H1 (cell line): ENCODE data around the gene SPN. TPM values are rescaled to one million over a fixed set of nuclear protein-coding genes. Genes with fewer than 3 reads are reported as not detected.
A peak's percentile ranks its signal among the peaks of the same experiment; 100 is the strongest.

Experiments used
- CTCF ChIA-PET: fragments of 300-600 bp; sonication (Branson Sonifier 250); formaldehyde crosslinking; loops from one replicate; lab custom pipeline; 2021; ENCODE audit not compliant: partially characterized antibody; lab: Charles Lee
- POLR2A ChIA-PET: fragments of 300-600 bp; sonication (Branson Sonifier 250); formaldehyde crosslinking; loops from one replicate; lab custom pipeline; 2021; ENCODE audit warnings: inconsistent platforms; ENCODE audit not compliant: partially characterized antibody; lab: Charles Lee
- DNase-seq, 2 experiments: peaks; one replicate each; pipeline versions ENCODE4 v3.0.0 to v3.0.0-alpha.2; 2010 to 2022; ENCODE audit warnings: low spot score in 2 of 2, low read depth in 1 of 2, mixed read lengths in 1 of 2
- FAIRE-seq: peaks from 2 replicates; lab custom pipeline; 2011; peaks lifted over from hg19 to GRCh38; lab: Jason Lieb, UNC
- H2AFZ ChIP-seq: 2 replicates; pipeline ENCODE4 v1.8.1; 2012; ENCODE audit warnings: low read length, inconsistent platforms
- H2AK5ac ChIP-seq: 2 replicates; pipeline ENCODE4 v1.6.1; 2013; ENCODE audit warnings: low read depth, low read length
- H2BK120ac ChIP-seq: replicated peaks from 2 replicates; pipeline ENCODE3; 2013; ENCODE audit warnings: low read depth, low read length, inconsistent platforms
- H2BK12ac ChIP-seq: 2 replicates; pipeline ENCODE4 v1.6.1; 2013; ENCODE audit warnings: low read depth, low read length
- H2BK15ac ChIP-seq: 2 replicates; pipeline ENCODE4 v1.6.1; 2013; ENCODE audit warnings: low read length
- H2BK20ac ChIP-seq: 2 replicates; pipeline ENCODE4 v1.6.1; 2013; ENCODE audit warnings: low read length
- H2BK5ac ChIP-seq: 2 replicates; pipeline ENCODE4 v1.6.1; 2013; ENCODE audit warnings: low read depth, low read length
- H3K14ac ChIP-seq: 2 replicates; pipeline ENCODE4 v1.6.1; 2013; ENCODE audit warnings: inconsistent platforms; ENCODE audit not compliant: insufficient read length
- H3K18ac ChIP-seq: 2 replicates; pipeline ENCODE4 v1.6.1; 2013; ENCODE audit warnings: low read length; ENCODE audit errors: extremely low read depth
- H3K23ac ChIP-seq: 2 replicates; pipeline ENCODE4 v1.6.1; 2013; ENCODE audit warnings: inconsistent platforms; ENCODE audit not compliant: insufficient read length
- H3K23me2 ChIP-seq: 2 replicates; pipeline ENCODE4 v1.6.1; 2013; ENCODE audit warnings: low read depth, low read length
- H3K27ac ChIP-seq: 2 replicates; pipeline ENCODE4 v1.6.1; 2011; ENCODE audit warnings: low read depth, low read length, inconsistent platforms
- H3K27me3 ChIP-seq, 4 experiments: replicated peaks in 1 of 4; 1 replicate in 1 of 4; 2 replicates in 3 of 4; pipeline versions ENCODE4 v1.6.1 to v1.8.1; 2011 to 2013; ENCODE audit warnings: low read length in 3 of 4, mild to moderate bottlenecking in 3 of 4, inconsistent platforms in 2 of 4, mixed read lengths in 2 of 4, moderate library complexity in 1 of 4; ENCODE audit not compliant: control insufficient read depth in 3 of 4, insufficient read depth in 3 of 4; ENCODE audit errors: extremely low read depth in 1 of 4
- H3K36me3 ChIP-seq, 4 experiments: 2 replicates each; pipeline versions ENCODE4 v1.6.1 to v1.8.1; 2011 to 2013; ENCODE audit warnings: mild to moderate bottlenecking in 4 of 4, low read length in 3 of 4, moderate library complexity in 2 of 4, control low read depth in 1 of 4, inconsistent platforms in 1 of 4; ENCODE audit not compliant: insufficient read depth in 4 of 4, control insufficient read depth in 2 of 4
- H3K4ac ChIP-seq: replicated peaks from 2 replicates; pipeline ENCODE3; 2013; ENCODE audit warnings: low read length, low read depth, mixed read lengths, inconsistent platforms; ENCODE audit not compliant: insufficient read length
- H3K4me1 ChIP-seq, 4 experiments: replicated peaks in 1 of 4; 1 replicate in 1 of 4; 2 replicates in 3 of 4; pipeline versions ENCODE4 v1.6.1 to v1.8.1; 2011 to 2013; ENCODE audit warnings: low read length in 3 of 4, inconsistent platforms in 2 of 4, mixed read lengths in 1 of 4; ENCODE audit not compliant: insufficient read depth in 4 of 4, control insufficient read depth in 3 of 4
- H3K4me2 ChIP-seq, 2 experiments: 2 replicates each; pipeline versions ENCODE4 v1.6.1 to v1.8.1; 2011 to 2013; ENCODE audit warnings: low read depth in 2 of 2, low read length in 2 of 2, control low read depth in 1 of 2, inconsistent platforms in 1 of 2, mild to moderate bottlenecking in 1 of 2; ENCODE audit not compliant: insufficient read depth in 1 of 2
- H3K4me3 ChIP-seq, 4 experiments: fragments of 200-600, 300-600 bp in 1 of 4; sonication (generic), shearing (Covaris generic), sonication (Bioruptor Twin) in 1 of 4; 2 replicates each; pipeline versions ENCODE4 v1.5.1 to v1.8.1; 2011 to 2016; ENCODE audit warnings: low read length in 4 of 4, low read depth in 3 of 4, control low read depth in 2 of 4, inconsistent platforms in 2 of 4, mild to moderate bottlenecking in 2 of 4, mixed read lengths in 1 of 4, moderate library complexity in 1 of 4; ENCODE audit not compliant: insufficient read depth in 2 of 4; ENCODE audit errors: extremely low read depth in 1 of 4
- H3K56ac ChIP-seq: replicated peaks from 2 replicates; pipeline ENCODE3; 2013; ENCODE audit warnings: low read depth, mild to moderate bottlenecking, mixed read lengths, low read length, inconsistent platforms; ENCODE audit not compliant: insufficient read length
- H3K79me1 ChIP-seq: 2 replicates; pipeline ENCODE4 v1.6.1; 2013; ENCODE audit warnings: low read depth, low read length, control low read depth
- H3K79me2 ChIP-seq, 2 experiments: 2 replicates each; pipeline versions ENCODE4 v1.6.1 to v1.8.1; 2012 to 2013; ENCODE audit warnings: low read length in 2 of 2, mild to moderate bottlenecking in 2 of 2, inconsistent platforms in 1 of 2; ENCODE audit not compliant: insufficient read depth in 2 of 2, control insufficient read depth in 1 of 2
- H3K9ac ChIP-seq, 4 experiments: replicated peaks in 1 of 4; 1 replicate in 1 of 4; 2 replicates in 3 of 4; pipeline versions ENCODE4 v1.6.1 to v1.8.1; 2011 to 2013; ENCODE audit warnings: low read depth in 3 of 4, low read length in 3 of 4, control low read depth in 2 of 4, mild to moderate bottlenecking in 2 of 4, moderate library complexity in 2 of 4, inconsistent platforms in 1 of 4; ENCODE audit errors: extremely low read depth in 1 of 4
- H3K9me3 ChIP-seq, 2 experiments: 2 replicates each; pipeline versions ENCODE4 v1.6.1 to v1.8.1; 2012 to 2013; ENCODE audit warnings: mild to moderate bottlenecking in 2 of 2, moderate library complexity in 2 of 2, control low read depth in 1 of 2, inconsistent platforms in 1 of 2, low read depth in 1 of 2, low read length in 1 of 2, mixed read lengths in 1 of 2; ENCODE audit not compliant: insufficient read depth in 2 of 2
- H4K20me1 ChIP-seq, 2 experiments: replicated peaks in 1 of 2; 2 replicates each; pipeline versions ENCODE3 to v1.8.1; 2011 to 2013; ENCODE audit warnings: inconsistent platforms in 2 of 2, low read length in 2 of 2, mild to moderate bottlenecking in 1 of 2; ENCODE audit not compliant: insufficient read depth in 2 of 2, control insufficient read depth in 1 of 2
- H4K5ac ChIP-seq: 2 replicates; pipeline ENCODE4 v1.6.1; 2013; ENCODE audit warnings: low read length, low read depth, mixed read lengths, inconsistent platforms; ENCODE audit not compliant: insufficient read length
- H4K8ac ChIP-seq: 2 replicates; pipeline ENCODE4 v1.8.0; 2013; ENCODE audit warnings: mild to moderate bottlenecking, moderate library complexity, low read length, inconsistent platforms; ENCODE audit not compliant: insufficient read depth; ENCODE audit errors: extremely low read depth
- H4K91ac ChIP-seq: replicated peaks from 2 replicates; pipeline ENCODE3; 2013; ENCODE audit warnings: low read length, mixed read lengths, inconsistent platforms; ENCODE audit not compliant: insufficient read length
- EP300 ChIP-seq, 2 experiments: IDR thresholded peaks; 1 replicate in 1 of 2; 2 replicates in 1 of 2; pipeline ENCODE4 v1.6.1; 2011 to 2012; ENCODE audit warnings: low read depth in 2 of 2, low read length in 2 of 2, mild to moderate bottlenecking in 2 of 2, borderline replicate concordance in 1 of 2, inconsistent platforms in 1 of 2, moderate library complexity in 1 of 2
- POLR2A ChIP-seq, 2 experiments: IDR thresholded peaks; 1 replicate in 1 of 2; 2 replicates in 1 of 2; pipeline ENCODE4 v1.6.1; 2011; ENCODE audit warnings: low read depth in 2 of 2, low read length in 2 of 2, mild to moderate bottlenecking in 2 of 2; ENCODE audit errors: control extremely low read depth in 1 of 2
- RXRA ChIP-seq: IDR thresholded peaks from 2 replicates; pipeline ENCODE4 v1.6.1; 2011; ENCODE audit warnings: low read depth, mild to moderate bottlenecking, low read length, moderate library complexity; ENCODE audit not compliant: insufficient read depth
- TCF12 ChIP-seq: IDR thresholded peaks from 2 replicates; pipeline ENCODE4 v1.6.1; 2011; ENCODE audit warnings: low read depth, mild to moderate bottlenecking, low read length
- WGBS, 2 experiments: shearing (Covaris generic) in 1 of 2; methylation state at CpG; one replicate each; pipeline versions ENCODE4 v1.1.6 to v1.1.7; 2013 to 2015; ENCODE audit warnings: low lambda C conversion rate in 2 of 2, mixed read lengths in 2 of 2, inconsistent platforms in 1 of 2, low coverage in 1 of 2, missing lambda C conversion rate in 1 of 2; ENCODE audit not compliant: insufficient replicate concordance in 2 of 2, insufficient coverage in 1 of 2, insufficient read length in 1 of 2; ENCODE audit errors: extremely low coverage in 1 of 2, missing lambda C conversion rate in 1 of 2; 5-methylcytosine and 5-hydroxymethylcytosine counted together
- polyA plus RNA-seq, 7 experiments: library from polyadenylated mRNA; depleted of rRNA in 3 of 7; stranded (reverse) in 5 of 7; unstranded in 2 of 7; fragments of >200 nt in 5 of 7; fragments of 200-250 nt in 2 of 7; gene quantifications; 1 replicate in 5 of 7; 2 replicates in 1 of 7; 4 replicates in 1 of 7; pipeline versions ENCODE4 v1.2.1 to v1.2.3, GENCODE V29; 2011 to 2013; ENCODE audit warnings: missing spikeins in 2 of 7, mixed read lengths in 2 of 7
- total RNA-seq: library from RNA; stranded (reverse); fragmentation: NEBNext Ultra II Directional; extraction: Animal tissue kit (Norgen Biotek cat#: 25700); gene quantifications from 2 replicates; pipeline ENCODE4 v1.2.1, GENCODE V29; 2021

Gene SPN
- total and polyA plus RNA-seq, 2 of the 8 experiments (the other 6 are each of a cell fraction or from before 2014, with no cell fraction given), result 1.5 to 1.8 TPM

- peak overlapping the region; percentile 99 for H4K91ac ChIP-seq
- no peak overlapping the region for H4K8ac ChIP-seq
- H3K36me3 ChIP-seq, result no peaks in the 10 kb centered on the region
- peaks cover 0 to 23% (median 16%) of the 10 kb centered on the region in 4 experiments; a peak in 6 of 7 replicates for H3K4me1 ChIP-seq
- peak overlapping the region; percentile 98 for H2AK5ac ChIP-seq
- H3K4me2 ChIP-seq, result peak overlapping the region; percentile 11 to 66; a peak in 2 of 4 replicates
- no peak overlapping the region for H3K18ac ChIP-seq
- FAIRE-seq, result no peak
- 0 out of 2 replicates have a peak, but pooled peaks cover 2% of the 10 kb centered on the region for H3K79me1 ChIP-seq
- no peak overlapping the region; the same call in 1 of the 2 replicates for H2BK5ac ChIP-seq
- WGBS, 2 experiments, result 94% methylated on average over 12 of the region's 12 CpGs; no CpG with 5 or more reads in 1 of the 2 experiments
- no peak overlapping the region for H2AFZ ChIP-seq
- POLR2A ChIA-PET, result interaction anchor here (1.0 to 3.7 kb wide), 8 partner anchors 10 to 42 kb away, joined by 3 to 59 read pairs (median 7); partner anchors contain the start of gene QPRT
- H3K4ac ChIP-seq, result peak overlapping the region; percentile 94
- peak overlapping the region; percentile 18 for H3K56ac ChIP-seq
- H2BK12ac ChIP-seq, result peak overlapping the region; percentile 86; the same call in 1 of the 2 replicates
- H3K9ac ChIP-seq, result peak overlapping the region in 1 of 4 experiments; percentile 10; a peak in 1 of 7 replicates
- peak overlapping the region; percentile 97 for H2BK15ac ChIP-seq
- CTCF ChIA-PET, result interaction anchor here (1.2 to 1.7 kb wide), 2 partner anchors 8 to 17 kb away, joined by 4 to 5 read pairs; no protein-coding TSS in a partner anchor
- H3K23ac ChIP-seq, result no peak overlapping the region
- H3K14ac ChIP-seq, result no peak overlapping the region
- no peaks in the 10 kb centered on the region for H3K79me2 ChIP-seq
- no peaks in the 10 kb centered on the region for H3K9me3 ChIP-seq
- H3K4me3 ChIP-seq, result no peak overlapping the region
- DNase-seq, result no peak
- H2BK20ac ChIP-seq, result peak overlapping the region; percentile 80
- H2BK120ac ChIP-seq, result peak overlapping the region; percentile 57
- no peaks in the 10 kb centered on the region; a peak in 1 of 7 replicates for H3K27me3 ChIP-seq
- no peak overlapping the region for H3K27ac ChIP-seq
- H4K5ac ChIP-seq, result peak overlapping the region; percentile 4
- no peaks in the 10 kb centered on the region; the same call in 1 of the 2 replicates for H3K23me2 ChIP-seq
- peaks cover 0 to 2% of the 10 kb centered on the region in 2 experiments for H4K20me1 ChIP-seq
- TF ChIP-seq EP300 (IDR thresholded peaks at IDR 0.05; ENCODE audit: borderline replicate concordance in 1 of 2, low read depth in 2 of 2, low read length in 2 of 2) (no peak), TCF12 (no peak), RXRA (no peak), POLR2A (IDR thresholded peaks at IDR 0.05; ENCODE audit: control extremely low read depth in 1 of 2, low read depth in 2 of 2, low read length in 2 of 2) (no peak)
Observed at GRCh38 chr16:29667755-29668154, 4.7 kb downstream of the SPN start.
